Measurements from ENCODE around the gene ALLC. TPM values are rescaled to one million over a fixed set of nuclear protein-coding genes. Genes with fewer than 3 reads are reported as not detected.
A peak's percentile ranks its signal among the peaks of the same experiment; 100 is the strongest.

The ALLC gene
- total and polyA plus RNA-seq, 4 donors, result 0.09 to 1.4 (median 0.74) TPM

GRCh38 chr2:3638456-3638810 is 19.6 kb upstream of the ALLC start:
- no peak overlapping the region for H3K9ac ChIP-seq (ENCODE audit: low read depth in 1 of 2, low read length in 2 of 2)
- H3K36me3 ChIP-seq (ENCODE audit: control insufficient read depth in 4 of 4, insufficient read depth in 3 of 4, low read depth in 1 of 4, low read length in 3 of 4), result no peaks in the 10 kb centered on the region
- no peaks in the 10 kb centered on the region for H3K9me3 ChIP-seq (ENCODE audit: control insufficient read depth in 4 of 4, low read length in 3 of 4)
- DNase-seq (ENCODE audit: low spot score), result no peak
- WGBS, result 90% methylated on average over 8 of the region's 8 CpGs
- H3K4me3 ChIP-seq (ENCODE audit: low read depth in 1 of 3, low read length in 3 of 3), result no peak overlapping the region
- H3K4me1 ChIP-seq (ENCODE audit: control insufficient read depth in 4 of 4, insufficient read depth in 4 of 4, low read length in 3 of 4), result no peaks in the 10 kb centered on the region
- no peak overlapping the region for H3K27ac ChIP-seq (ENCODE audit: low read depth in 1 of 2, low read length in 2 of 2)
- H3K27me3 ChIP-seq (ENCODE audit: control insufficient read depth in 4 of 4, insufficient read depth in 4 of 4, low read length in 3 of 4), result no peaks in the 10 kb centered on the region
- TF ChIP-seq NR2F2 (IDR thresholded peaks at IDR 0.05), result no peak
- no peak for TF ChIP-seq RXRA (IDR thresholded peaks at IDR 0.05)
- TF ChIP-seq GABPA (IDR thresholded peaks at IDR 0.05 in 1 of 2, conservative IDR thresholded peaks at IDR 0.05 in 1 of 2), result no peak
- no peak for TF ChIP-seq HNF4A (conservative IDR thresholded peaks at IDR 0.05)

GRCh38 chr2:3639015-3639630 is 18.9 kb upstream of the ALLC start:
- no peak for TF ChIP-seq SP1 (IDR thresholded peaks at IDR 0.05)
- TF ChIP-seq EGR1 (IDR thresholded peaks at IDR 0.05; ENCODE audit: low read depth in 2 of 2), result no peak
- no peak for DNase-seq (ENCODE audit: low spot score)
- Histone ChIP-seq H3K27ac (ENCODE audit: low read depth in 1 of 2, low read length in 2 of 2) (no peak overlapping the region), H3K9ac (ENCODE audit: low read depth in 1 of 2, low read length in 2 of 2) (no peak overlapping the region), H3K27me3 (ENCODE audit: control insufficient read depth in 4 of 4, insufficient read depth in 4 of 4, low read length in 3 of 4) (no peaks in the 10 kb centered on the region), H3K4me3 (ENCODE audit: low read depth in 1 of 3, low read length in 3 of 3) (no peak overlapping the region), H3K36me3 (ENCODE audit: control insufficient read depth in 4 of 4, insufficient read depth in 3 of 4, low read depth in 1 of 4, low read length in 3 of 4) (peaks cover 0 to 2% (median 0%) of the 10 kb centered on the region in 4 donors), H3K4me1 (ENCODE audit: control insufficient read depth in 4 of 4, insufficient read depth in 4 of 4, low read length in 3 of 4) (no peaks in the 10 kb centered on the region), H3K9me3 (ENCODE audit: control insufficient read depth in 4 of 4, low read length in 3 of 4) (no peaks in the 10 kb centered on the region)
- 79% methylated on average over 10 of the region's 10 CpGs for WGBS

DNA sequence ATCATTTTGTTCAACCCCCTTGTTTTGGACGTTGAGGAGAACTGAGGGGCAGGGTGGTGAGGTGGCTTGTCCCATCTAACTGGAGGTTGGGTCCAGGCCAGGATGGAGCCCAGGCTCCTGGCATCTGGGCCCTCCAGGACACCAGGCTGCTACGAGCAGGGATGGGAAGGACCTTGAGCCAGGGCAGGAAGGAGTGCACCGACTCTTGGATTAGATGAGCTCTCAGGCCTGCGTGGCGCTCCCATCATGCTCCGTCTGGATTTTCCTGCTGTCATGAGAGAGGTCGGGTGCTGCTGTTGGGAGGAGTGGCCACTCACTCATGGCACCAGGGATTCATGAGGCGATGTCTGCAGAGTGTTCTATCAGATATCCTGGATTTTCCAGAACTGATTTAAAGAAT is 18.3 kb upstream of the ALLC start:
- Histone ChIP-seq H3K4me3 (ENCODE audit: low read depth in 1 of 3, low read length in 3 of 3) (no peak overlapping the region), H3K9ac (ENCODE audit: low read depth in 1 of 2, low read length in 2 of 2) (no peak overlapping the region), H3K27ac (ENCODE audit: low read depth in 1 of 2, low read length in 2 of 2) (no peak overlapping the region), H3K4me1 (ENCODE audit: control insufficient read depth in 4 of 4, insufficient read depth in 4 of 4, low read length in 3 of 4) (no peaks in the 10 kb centered on the region), H3K27me3 (ENCODE audit: control insufficient read depth in 4 of 4, insufficient read depth in 4 of 4, low read length in 3 of 4) (no peaks in the 10 kb centered on the region), H3K36me3 (ENCODE audit: control insufficient read depth in 4 of 4, insufficient read depth in 3 of 4, low read depth in 1 of 4, low read length in 3 of 4) (peaks cover 0 to 2% (median 0%) of the 10 kb centered on the region in 4 donors), H3K9me3 (ENCODE audit: control insufficient read depth in 4 of 4, low read length in 3 of 4) (no peaks in the 10 kb centered on the region)
- peak; percentile 31 for DNase-seq (ENCODE audit: low spot score)
- no peak for TF ChIP-seq YY1 (IDR thresholded peaks at IDR 0.05)
- no peak for TF ChIP-seq SP1 (IDR thresholded peaks at IDR 0.05)
- no peak for TF ChIP-seq HNF4A (conservative IDR thresholded peaks at IDR 0.05)
- TF ChIP-seq CTCF (IDR thresholded peaks at IDR 0.05; ENCODE audit: low read depth, low read length, missing input control), result no peak
- TF ChIP-seq FOXA1 (IDR thresholded peaks at IDR 0.05), result no peak
- no peak for TF ChIP-seq TAF1 (conservative IDR thresholded peaks at IDR 0.05)
- no peak for TF ChIP-seq HNF4G (IDR thresholded peaks at IDR 0.05)
- no peak for TF ChIP-seq RAD21 (IDR thresholded peaks at IDR 0.05)
- 77% methylated on average over 8 of the region's 8 CpGs for WGBS

DNA sequence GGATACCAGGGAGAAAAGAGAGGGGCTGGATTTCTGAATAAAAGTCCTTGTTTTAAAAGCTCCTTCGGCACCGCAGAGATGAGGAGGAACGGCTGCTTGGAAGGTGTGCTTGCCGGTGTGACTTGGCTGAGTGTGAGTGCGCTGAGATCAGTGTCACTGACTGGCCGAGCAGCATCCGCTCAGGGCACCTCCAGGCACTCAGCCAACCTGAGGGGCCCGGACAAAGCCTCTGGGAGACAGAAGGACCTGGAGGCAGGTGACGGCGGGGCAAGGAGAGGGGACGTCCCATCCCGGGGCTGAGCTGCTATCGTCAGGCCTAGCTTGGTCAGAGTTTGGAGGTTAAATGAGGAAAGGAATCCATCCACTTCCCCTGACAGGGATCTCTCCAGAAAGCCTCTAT is 16.8 kb upstream of the ALLC start:
- H3K27me3 ChIP-seq (ENCODE audit: control insufficient read depth in 4 of 4, insufficient read depth in 4 of 4, low read length in 3 of 4), result no peaks in the 10 kb centered on the region
- WGBS, result 92% methylated on average over 13 of the region's 13 CpGs
- peaks cover 0 to 5% (median 0%) of the 10 kb centered on the region in 4 donors for H3K36me3 ChIP-seq (ENCODE audit: control insufficient read depth in 4 of 4, insufficient read depth in 3 of 4, low read depth in 1 of 4, low read length in 3 of 4)
- no peaks in the 10 kb centered on the region for H3K9me3 ChIP-seq (ENCODE audit: control insufficient read depth in 4 of 4, low read length in 3 of 4)
- no peaks in the 10 kb centered on the region for H3K4me1 ChIP-seq (ENCODE audit: control insufficient read depth in 4 of 4, insufficient read depth in 4 of 4, low read length in 3 of 4)
- no peak overlapping the region for H3K4me3 ChIP-seq (ENCODE audit: low read depth in 1 of 3, low read length in 3 of 3)
- DNase-seq (ENCODE audit: low spot score), result no peak
- H3K9ac ChIP-seq (ENCODE audit: low read depth in 1 of 2, low read length in 2 of 2), result no peak overlapping the region
- no peak overlapping the region for H3K27ac ChIP-seq (ENCODE audit: low read depth in 1 of 2, low read length in 2 of 2)
- no peak for TF ChIP-seq SP1 (IDR thresholded peaks at IDR 0.05)
- no peak for TF ChIP-seq ATF3 (IDR thresholded peaks at IDR 0.05)
- no peak for TF ChIP-seq FOXA1 (IDR thresholded peaks at IDR 0.05)
- TF ChIP-seq RAD21 (IDR thresholded peaks at IDR 0.05), result no peak
- TF ChIP-seq, protein P1, sequence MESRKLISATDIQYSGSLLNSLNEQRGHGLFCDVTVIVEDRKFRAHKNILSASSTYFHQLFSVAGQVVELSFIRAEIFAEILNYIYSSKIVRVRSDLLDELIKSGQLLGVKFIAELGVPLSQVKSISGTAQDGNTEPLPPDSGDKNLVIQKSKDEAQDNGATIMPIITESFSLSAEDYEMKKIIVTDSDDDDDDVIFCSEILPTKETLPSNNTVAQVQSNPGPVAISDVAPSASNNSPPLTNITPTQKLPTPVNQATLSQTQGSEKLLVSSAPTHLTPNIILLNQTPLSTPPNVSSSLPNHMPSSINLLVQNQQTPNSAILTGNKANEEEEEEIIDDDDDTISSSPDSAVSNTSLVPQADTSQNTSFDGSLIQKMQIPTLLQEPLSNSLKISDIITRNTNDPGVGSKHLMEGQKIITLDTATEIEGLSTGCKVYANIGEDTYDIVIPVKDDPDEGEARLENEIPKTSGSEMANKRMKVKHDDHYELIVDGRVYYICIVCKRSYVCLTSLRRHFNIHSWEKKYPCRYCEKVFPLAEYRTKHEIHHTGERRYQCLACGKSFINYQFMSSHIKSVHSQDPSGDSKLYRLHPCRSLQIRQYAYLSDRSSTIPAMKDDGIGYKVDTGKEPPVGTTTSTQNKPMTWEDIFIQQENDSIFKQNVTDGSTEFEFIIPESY (IDR thresholded peaks at IDR 0.05), result no peak
- TF ChIP-seq REST (IDR thresholded peaks at IDR 0.05), result no peak
- no peak for TF ChIP-seq GABPA (IDR thresholded peaks at IDR 0.05 in 1 of 2, conservative IDR thresholded peaks at IDR 0.05 in 1 of 2)
- TF ChIP-seq YY1 (IDR thresholded peaks at IDR 0.05), result no peak
- no peak for TF ChIP-seq HNF4G (IDR thresholded peaks at IDR 0.05)

Measured in liver (tissue), 9 donors.